Measurements from ENCODE around the gene ADGRF3. TPM values are rescaled to one million over a fixed set of nuclear protein-coding genes. Genes with fewer than 3 reads are reported as not detected.

The ADGRF3 gene
- total RNA-seq, 2 experiments from 2014 or later: 0.96 to 1.3 TPM

GRCh38 chr2:26300234-26300925, 46.2 kb downstream of the ADGRF3 start:
- intact Hi-C loops (cut with DNase I, micrococcal nuclease): loop anchor here in 1 of 2 experiments (2.0 to 5.0 kb wide), 2 partner anchors 42 to 56 kb away; partner anchors contain the start of genes HADHA and HADHB
- H3K27me3 ChIP-seq (ENCODE audit: control insufficient read depth in 1 of 2, insufficient read depth in 2 of 2, low read length in 2 of 2): no peaks in the 10 kb centered on the region
- no peak overlapping the region for H3K27ac Mint-ChIP-seq
- ATAC-seq (ENCODE audit: poor library complexity): peak; percentile 42
- no peak for TF ChIP-seq CTCF (IDR thresholded peaks at IDR 0.05)
- no peaks in the 10 kb centered on the region for H3K9me3 Mint-ChIP-seq
- H3K27me3 Mint-ChIP-seq: no peaks in the 10 kb centered on the region
- H3K4me3 ChIP-seq (ENCODE audit: low read length): peak overlapping the region; percentile 79
- H3K36me3 Mint-ChIP-seq (ENCODE audit: low read depth): peaks cover 10% of the 10 kb centered on the region
- peak in 4 of 14 experiments; percentile 28 to 53 (median 40) for DNase-seq
- no peaks in the 10 kb centered on the region for H3K9me3 ChIP-seq (ENCODE audit: control insufficient read depth in 1 of 2, insufficient read depth in 1 of 2, low read length in 2 of 2)
- ChIA-PET CTCF (interaction anchor here (1.6 kb wide), 1 partner anchor 56 kb away, joined by 4 read pairs; the partner anchor contains the start of genes HADHA and HADHB), POLR2A (interaction anchor here (0.8 to 3.5 kb wide), 14 partner anchors 10 to 1027 kb away, joined by 3 to 52 read pairs (median 4); partner anchors contain the start of genes ADGRF3, ASXL2, HADHA and HADHB)
- H3K27ac ChIP-seq (ENCODE audit: low read depth in 1 of 2, low read length in 2 of 2): peak overlapping the region; percentile 58 to 65
- H3K36me3 ChIP-seq (ENCODE audit: insufficient read depth, low read length): no peaks in the 10 kb centered on the region
- H3K4me1 Mint-ChIP-seq (ENCODE audit: low read depth): no peaks in the 10 kb centered on the region
- H3K4me1 ChIP-seq (ENCODE audit: insufficient read depth, low read length): peaks cover 24% of the 10 kb centered on the region
- no peak overlapping the region for H3K4me3 Mint-ChIP-seq

- no peaks in the 10 kb centered on the region for H3K36me3 ChIP-seq (ENCODE audit: insufficient read depth, low read length)
- no peaks in the 10 kb centered on the region for H3K27me3 ChIP-seq (ENCODE audit: control insufficient read depth in 1 of 2, insufficient read depth in 2 of 2, low read length in 2 of 2)
- ATAC-seq (ENCODE audit: poor library complexity): peak; percentile 46
- H3K36me3 Mint-ChIP-seq (ENCODE audit: low read depth): peaks cover 10% of the 10 kb centered on the region
- no peaks in the 10 kb centered on the region for H3K4me1 Mint-ChIP-seq (ENCODE audit: low read depth)
- ChIA-PET POLR2A (interaction anchor here (0.8 to 3.5 kb wide), 14 partner anchors 9 to 1026 kb away, joined by 3 to 52 read pairs (median 4); partner anchors contain the start of genes ADGRF3, ASXL2, HADHA and HADHB), CTCF (interaction anchor here (0.7 to 1.6 kb wide), 2 partner anchors 15 to 55 kb away, joined by 3 to 4 read pairs; partner anchors contain the start of genes HADHA and HADHB)
- no peaks in the 10 kb centered on the region for H3K9me3 ChIP-seq (ENCODE audit: control insufficient read depth in 1 of 2, insufficient read depth in 1 of 2, low read length in 2 of 2)
- peak overlapping the region; percentile 62 to 65 for H3K27ac ChIP-seq (ENCODE audit: low read depth in 1 of 2, low read length in 2 of 2)
- no peak overlapping the region for H3K4me3 Mint-ChIP-seq
- no peaks in the 10 kb centered on the region for H3K9me3 Mint-ChIP-seq
- no peak overlapping the region for H3K27ac Mint-ChIP-seq
- no peaks in the 10 kb centered on the region for H3K27me3 Mint-ChIP-seq
- H3K4me1 ChIP-seq (ENCODE audit: insufficient read depth, low read length): peaks cover 24% of the 10 kb centered on the region
- intact Hi-C loops (cut with DNase I, micrococcal nuclease): loop anchor here (1.0 to 5.0 kb wide), 4 partner anchors 31 to 55 kb away; partner anchors contain the start of genes HADHA (in 2 of the 2), HADHB (in 2 of the 2), ADGRF3 (in 1 of the 2) and SELENOI (in 1 of the 2)
- peak in 8 of 14 experiments; percentile 9 to 62 (median 40) for DNase-seq
- TF ChIP-seq CTCF (IDR thresholded peaks at IDR 0.05): no peak
- H3K4me3 ChIP-seq (ENCODE audit: low read length): peak overlapping the region; percentile 79
Observed at GRCh38 chr2:26299471-26300101, 47.0 kb downstream of the ADGRF3 start.

- ChIA-PET POLR2A (interaction anchor here (1.0 to 3.5 kb wide), 6 partner anchors 9 to 317 kb away, joined by 3 to 52 read pairs (median 14); partner anchors contain the start of genes ADGRF3, HADHA, HADHB and SELENOI), CTCF (interaction anchor here (1.6 kb wide), 1 partner anchor 55 kb away, joined by 4 read pairs; the partner anchor contains the start of genes HADHA and HADHB)
- intact Hi-C loops (cut with DNase I, micrococcal nuclease): loop anchor here in 1 of 2 experiments (1.0 to 5.0 kb wide), 3 partner anchors 31 to 54 kb away; partner anchors contain the start of genes ADGRF3, HADHA, HADHB and SELENOI
- no peaks in the 10 kb centered on the region for H3K9me3 ChIP-seq (ENCODE audit: control insufficient read depth in 1 of 2, insufficient read depth in 1 of 2, low read length in 2 of 2)
- H3K36me3 ChIP-seq (ENCODE audit: insufficient read depth, low read length): no peaks in the 10 kb centered on the region
- H3K4me1 ChIP-seq (ENCODE audit: insufficient read depth, low read length): peaks cover 24% of the 10 kb centered on the region
- ATAC-seq (ENCODE audit: poor library complexity) (peak; percentile 73), DNase-seq (peak; percentile 15 to 69 (median 36))
- no peak overlapping the region for H3K27ac Mint-ChIP-seq
- no peak overlapping the region for H3K4me3 Mint-ChIP-seq
- H3K9me3 Mint-ChIP-seq: no peaks in the 10 kb centered on the region
- H3K27me3 ChIP-seq (ENCODE audit: control insufficient read depth in 1 of 2, insufficient read depth in 2 of 2, low read length in 2 of 2): no peaks in the 10 kb centered on the region
- H3K36me3 Mint-ChIP-seq (ENCODE audit: low read depth): peaks cover 4% of the 10 kb centered on the region
- no peaks in the 10 kb centered on the region for H3K27me3 Mint-ChIP-seq
- no peaks in the 10 kb centered on the region for H3K4me1 Mint-ChIP-seq (ENCODE audit: low read depth)
- no peak for TF ChIP-seq CTCF (IDR thresholded peaks at IDR 0.05)
- H3K27ac ChIP-seq (ENCODE audit: low read depth in 1 of 2, low read length in 2 of 2): peak overlapping the region; percentile 62 to 65
- peak overlapping the region; percentile 79 for H3K4me3 ChIP-seq (ENCODE audit: low read length)
Observed at GRCh38 chr2:26298638-26299393, 47.8 kb downstream of the ADGRF3 start.
